ENCODE measurements around the gene CDC42BPG.
"Not testable (repeated sequence)": the region's sequence is repeated elsewhere in the genome, so short reads cannot be mapped to it uniquely, and the experiment has no call there.

The CDC42BPG gene

DNA sequence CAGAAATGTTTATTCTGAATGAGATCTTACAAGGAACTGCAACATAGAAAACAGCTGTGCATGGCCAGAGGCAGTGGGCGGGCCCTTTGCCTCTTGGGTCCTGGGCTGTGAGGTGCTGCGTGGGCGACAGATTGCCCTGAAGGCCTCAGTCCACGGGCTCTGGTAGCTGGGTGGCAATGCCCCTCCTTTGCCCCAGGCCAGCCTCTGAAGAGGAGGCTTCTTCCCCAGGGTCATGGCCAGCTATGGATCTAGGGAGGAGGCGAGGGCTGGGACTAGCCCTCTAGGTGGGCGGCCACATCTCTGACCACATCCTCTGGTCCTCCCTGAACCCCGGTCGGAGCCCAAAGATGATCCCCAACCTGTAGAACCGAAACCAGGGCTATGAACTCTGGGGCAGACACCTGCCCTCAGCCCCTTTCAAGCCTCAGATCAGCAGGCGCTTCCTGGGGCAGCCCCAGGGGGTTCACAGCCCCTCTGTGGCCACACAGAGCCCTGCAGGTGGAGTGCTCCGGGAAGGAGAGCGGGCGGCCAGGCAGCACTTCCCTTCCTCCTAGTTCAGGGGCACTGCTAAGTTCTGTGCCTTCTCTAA lies 6.6 kb upstream of the CDC42BPG start:
- no peak for DNase-seq (ENCODE audit: low read depth)

GRCh38 chr11:64849598-64850356 lies 5.3 kb upstream of the CDC42BPG start:
- DNase-seq (ENCODE audit: low read depth): no peak

GRCh38 chr11:64848826-64849597 lies 4.6 kb upstream of the CDC42BPG start:
- no peak for DNase-seq (ENCODE audit: low read depth)

- no peak for DNase-seq (ENCODE audit: low read depth)
These were observed 3.9 kb upstream of the CDC42BPG start for GRCh38 chr11:64848214-64848825.

- DNase-seq (ENCODE audit: low read depth): peak; percentile 88
These were observed 2.7 kb upstream of the CDC42BPG start for GRCh38 chr11:64846998-64847666.

DNA sequence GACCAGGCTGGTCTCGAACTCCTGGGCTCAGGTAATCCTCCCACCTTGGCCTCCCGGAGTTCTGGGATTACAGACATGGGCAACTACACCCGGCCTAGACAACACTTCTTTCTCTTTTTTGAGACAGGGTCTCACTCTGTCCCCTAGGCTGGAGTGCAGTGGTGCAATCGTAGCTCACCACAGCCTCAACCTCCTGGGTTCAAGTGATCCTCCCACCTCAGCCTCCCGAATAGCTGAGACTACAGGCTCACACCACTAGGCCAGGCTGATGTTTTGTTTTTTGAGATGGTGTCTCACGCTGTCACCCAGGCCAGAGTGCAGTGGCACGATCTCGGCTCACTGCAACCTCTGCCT lies 1.3 kb upstream of the CDC42BPG start:
- DNase-seq (ENCODE audit: low read depth): not testable (repeated sequence)

DNA sequence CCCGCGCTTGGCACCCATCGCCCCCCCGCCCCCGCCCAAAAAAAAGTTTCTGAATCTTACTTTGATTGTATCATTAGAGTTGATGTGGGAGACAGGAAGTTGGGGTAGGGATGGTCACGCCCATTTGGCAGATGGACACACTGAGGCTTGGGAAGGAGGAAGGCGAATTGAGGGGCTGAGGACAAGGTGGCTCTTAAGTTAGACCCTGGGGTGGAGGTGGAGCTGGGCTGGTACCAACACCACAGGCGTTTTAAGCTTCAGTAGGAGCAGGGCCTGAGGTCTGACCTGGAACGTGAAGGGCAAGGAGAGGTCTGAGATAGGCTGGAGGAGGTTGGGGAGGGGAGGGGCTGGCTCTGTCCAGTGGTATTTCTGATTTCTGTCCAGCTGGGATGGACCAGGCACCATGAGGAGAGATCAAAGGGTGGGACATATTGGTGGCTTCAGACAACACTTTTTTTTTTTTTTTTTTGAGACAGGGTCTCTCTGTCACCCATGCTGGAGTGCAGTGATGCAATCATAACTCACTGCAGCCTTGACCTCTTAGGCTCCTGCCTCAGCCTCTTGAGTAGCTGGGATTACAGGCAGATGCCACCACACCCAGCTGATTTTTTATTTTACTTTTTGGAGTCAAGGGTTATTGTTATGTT lies 799 bp upstream of the CDC42BPG start:
- no peak for DNase-seq (ENCODE audit: low read depth)

DNA sequence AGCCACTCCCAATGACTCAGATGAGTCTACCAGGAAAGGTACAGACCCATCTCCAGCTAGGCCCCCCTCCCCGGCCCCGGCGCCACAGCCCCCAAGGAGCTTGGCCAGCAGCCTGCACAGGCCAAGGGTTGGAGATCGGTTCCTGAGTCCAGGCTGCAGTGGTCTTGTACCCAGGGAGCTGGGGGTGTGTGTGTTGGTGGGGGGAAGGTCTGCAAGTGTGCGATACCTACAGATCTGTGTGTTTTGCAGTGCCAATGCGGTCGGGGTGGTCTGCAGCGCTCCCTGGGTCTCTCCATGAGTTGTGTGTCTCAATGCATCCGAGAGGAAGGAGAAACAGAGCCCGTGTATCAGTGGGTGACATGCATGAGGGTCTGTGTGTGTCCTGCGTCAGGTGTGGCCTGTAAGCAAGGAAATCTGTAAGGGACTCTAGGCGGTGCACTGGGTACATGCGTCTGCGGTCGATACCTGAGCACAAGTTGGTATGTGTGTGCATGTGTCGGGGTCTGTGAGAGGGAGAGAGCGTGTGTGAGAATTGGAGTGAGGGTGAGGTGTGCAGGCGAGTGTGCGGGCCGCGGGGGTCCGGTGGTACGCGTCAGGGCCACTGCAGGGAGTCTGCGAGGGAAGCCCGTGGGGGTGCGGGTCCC lies 645 bp downstream of the CDC42BPG start:
- no peak for DNase-seq (ENCODE audit: low read depth)

GRCh38 chr11:64842851-64843685 lies 1.4 kb downstream of the CDC42BPG start:
- DNase-seq (ENCODE audit: low read depth): no peak

GRCh38 chr11:64842366-64842759 lies 2.1 kb downstream of the CDC42BPG start:
- no peak for DNase-seq (ENCODE audit: low read depth)

- no peak for DNase-seq (ENCODE audit: low read depth)
These were observed 2.7 kb downstream of the CDC42BPG start for GRCh38 chr11:64841592-64842365.

- DNase-seq (ENCODE audit: low read depth): no peak
These were observed 4.3 kb downstream of the CDC42BPG start for GRCh38 chr11:64839887-64840782.

DNA sequence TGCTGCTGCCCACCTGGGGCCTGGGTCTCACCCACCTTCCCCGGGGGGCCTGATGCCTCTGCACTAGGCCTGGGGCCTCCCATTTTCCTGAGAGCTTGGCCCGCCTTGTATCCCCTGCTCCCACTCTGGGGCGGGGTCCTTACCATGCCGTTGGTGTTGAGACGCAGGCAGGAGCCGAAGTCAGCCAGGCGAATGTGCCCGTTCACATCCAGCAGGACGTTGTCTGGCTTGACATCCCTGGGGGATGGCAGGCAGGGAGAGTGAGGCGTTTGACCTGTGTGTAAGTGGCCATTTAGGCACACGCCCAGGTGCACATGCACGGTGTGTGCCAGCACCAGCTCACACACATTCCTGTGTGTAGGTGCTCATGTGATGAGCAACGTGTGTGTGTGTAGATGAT lies 5.1 kb downstream of the CDC42BPG start:
- DNase-seq (ENCODE audit: low read depth): no peak

- DNase-seq (ENCODE audit: low read depth): no peak
These were observed 5.7 kb downstream of the CDC42BPG start for GRCh38 chr11:64838600-64839334.

DNA sequence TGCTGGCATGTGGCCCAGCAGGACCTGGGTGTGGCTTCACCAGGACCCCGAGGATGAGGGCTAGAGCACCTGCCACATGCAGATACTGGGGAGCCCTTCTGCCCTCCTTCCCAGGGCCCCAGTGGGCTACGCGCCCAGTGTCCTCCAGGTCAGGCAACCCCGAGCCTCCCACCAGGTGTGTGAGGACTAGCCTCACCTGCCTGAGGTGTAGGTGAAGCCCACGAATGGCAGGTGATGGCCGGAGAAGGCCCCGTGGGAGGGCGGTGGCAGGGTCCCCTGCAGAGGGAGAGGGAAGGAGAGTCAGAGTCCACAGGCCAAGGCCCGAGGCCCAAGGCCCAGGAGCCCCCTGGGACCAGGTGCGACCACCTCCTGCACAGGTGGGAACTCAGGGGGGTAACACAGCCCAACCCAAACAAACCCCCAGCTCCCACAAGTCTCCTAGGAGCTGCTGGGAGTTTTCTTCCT lies 6.5 kb downstream of the CDC42BPG start:
- DNase-seq (ENCODE audit: low read depth): no peak

GRCh38 chr11:64836448-64837072 lies 7.9 kb downstream of the CDC42BPG start:
- no peak for DNase-seq (ENCODE audit: low read depth)
